Activated CD4-positive, alpha-beta T cell treated with anti-CD3 and anti-CD28 coated beads, Interleukin-2, Interleukin-4, amounts not matched to agents 100 ng/mL and 50 ng/mL, durations not matched to agents 16 hours and 8 hours (primary cell): Measurements from ENCODE around the gene HADHB.
"Not testable (repeated sequence)": the region's sequence is repeated elsewhere in the genome, so short reads cannot be mapped to it uniquely, and the experiment has no call there.

Experiments used
- DNase-seq: peaks from one replicate; pipeline ENCODE4 v3.0.0-alpha.2; 2020; ENCODE audit warnings: low spot score

Gene HADHB

GRCh38 chr2:26297061-26297460 is 52.3 kb downstream of the HADHB start:
- no peak for DNase-seq

- no peak for DNase-seq
These were observed 53.5 kb downstream of the HADHB start for GRCh38 chr2:26298286-26298637.

GRCh38 chr2:26298638-26299393 is 54.1 kb downstream of the HADHB start:
- DNase-seq, result peak; percentile 21

- DNase-seq, result peak; percentile 24
These were observed 54.8 kb downstream of the HADHB start for GRCh38 chr2:26299471-26300101.

- DNase-seq, result no peak
These were observed 55.6 kb downstream of the HADHB start for GRCh38 chr2:26300234-26300925.

- DNase-seq, result no peak
These were observed 58.1 kb downstream of the HADHB start for GRCh38 chr2:26302846-26303245.

- DNase-seq, result not testable (repeated sequence)
These were observed 60.4 kb downstream of the HADHB start for GRCh38 chr2:26305094-26305493.

- DNase-seq, result no peak
These were observed 60.8 kb downstream of the HADHB start for GRCh38 chr2:26305540-26305939.

GRCh38 chr2:26309921-26310320 is 65.2 kb downstream of the HADHB start:
- no peak for DNase-seq

- DNase-seq, result no peak
These were observed 67.7 kb downstream of the HADHB start for GRCh38 chr2:26312471-26312870.

GRCh38 chr2:26313446-26313845 is 68.7 kb downstream of the HADHB start:
- no peak for DNase-seq

GRCh38 chr2:26314243-26314642 is 69.5 kb downstream of the HADHB start:
- no peak for DNase-seq

GRCh38 chr2:26316041-26316440 is 71.3 kb downstream of the HADHB start:
- no peak for DNase-seq

- DNase-seq, result no peak
These were observed 72.1 kb downstream of the HADHB start for GRCh38 chr2:26316845-26317244.

- no peak for DNase-seq
These were observed 72.8 kb downstream of the HADHB start for GRCh38 chr2:26317377-26318105.

GRCh38 chr2:26318950-26319349 is 74.2 kb downstream of the HADHB start:
- no peak for DNase-seq

GRCh38 chr2:26324479-26324878 is 79.7 kb downstream of the HADHB start:
- DNase-seq, result not testable (repeated sequence)

GRCh38 chr2:26324903-26325302 is 80.2 kb downstream of the HADHB start:
- no peak for DNase-seq

- no peak for DNase-seq
These were observed 81.1 kb downstream of the HADHB start for GRCh38 chr2:26325851-26326250.

GRCh38 chr2:26326514-26326913 is 81.8 kb downstream of the HADHB start:
- DNase-seq, result no peak

- no peak for DNase-seq
These were observed 82.8 kb downstream of the HADHB start for GRCh38 chr2:26327291-26328272.
